GM18505 (cell line): ENCODE measurements around the gene ASRGL1.

ENCODE experiments used
- ATAC-seq: cut with Tn5 transposase; IDR thresholded peaks from one replicate; pipeline ENCODE4 v1.9.1; 2021; ENCODE audit not compliant: unreplicated experiment
- POLR2A ChIP-seq: IDR thresholded peaks from 4 replicates; pipeline ENCODE4 v1.6.1; 2011; ENCODE audit warnings: borderline replicate concordance; ENCODE audit not compliant: insufficient read depth, insufficient read length; ENCODE audit errors: extremely low read depth

Gene ASRGL1

GRCh38 chr11:62393061-62393611 is 55.9 kb downstream of the ASRGL1 start:
- ATAC-seq: no peak
- no peak for TF ChIP-seq POLR2A

GRCh38 chr11:62393735-62394134 is 56.5 kb downstream of the ASRGL1 start:
- no peak for TF ChIP-seq POLR2A
- no peak for ATAC-seq

- no peak for ATAC-seq
- TF ChIP-seq POLR2A: no peak
These were observed 57.7 kb downstream of the ASRGL1 start for GRCh38 chr11:62394825-62395538.

- ATAC-seq: no peak
- TF ChIP-seq POLR2A: no peak
These were observed 58.8 kb downstream of the ASRGL1 start for GRCh38 chr11:62395885-62396551.

GRCh38 chr11:62398011-62398994 is 61.1 kb downstream of the ASRGL1 start:
- ATAC-seq: no peak
- no peak for TF ChIP-seq POLR2A

GRCh38 chr11:62399172-62399877 is 62.1 kb downstream of the ASRGL1 start:
- no peak for TF ChIP-seq POLR2A

GRCh38 chr11:62399878-62400266 is 62.6 kb downstream of the ASRGL1 start:
- no peak for ATAC-seq
- TF ChIP-seq POLR2A: no peak

More at GRCh38 chr11:62399172-62399877, 62.1 kb downstream of the ASRGL1 start:
- no peak for ATAC-seq

- no peak for ATAC-seq
- TF ChIP-seq POLR2A: no peak
These were observed 63.0 kb downstream of the ASRGL1 start for GRCh38 chr11:62400281-62400680.

GRCh38 chr11:62400760-62401159 is 63.5 kb downstream of the ASRGL1 start:
- no peak for TF ChIP-seq POLR2A

GRCh38 chr11:62401356-62401755 is 64.1 kb downstream of the ASRGL1 start:
- no peak for ATAC-seq
- TF ChIP-seq POLR2A: no peak

More at GRCh38 chr11:62400760-62401159, 63.5 kb downstream of the ASRGL1 start:
- no peak for ATAC-seq

- ATAC-seq: no peak
- TF ChIP-seq POLR2A: no peak
These were observed 64.6 kb downstream of the ASRGL1 start for GRCh38 chr11:62401811-62402210.

- no peak for ATAC-seq
- TF ChIP-seq POLR2A: no peak
These were observed 65.1 kb downstream of the ASRGL1 start for GRCh38 chr11:62402226-62402959.
